ENCODE results near the gene HOXB1. TPM values are rescaled to one million over a fixed set of nuclear protein-coding genes. Genes with fewer than 3 reads are reported as not detected.
A peak's percentile ranks its signal among the peaks of the same experiment; 100 is the strongest.

Gene HOXB1
- total and polyA plus RNA-seq, 7 experiments from 2014 or later: not detected

DNA sequence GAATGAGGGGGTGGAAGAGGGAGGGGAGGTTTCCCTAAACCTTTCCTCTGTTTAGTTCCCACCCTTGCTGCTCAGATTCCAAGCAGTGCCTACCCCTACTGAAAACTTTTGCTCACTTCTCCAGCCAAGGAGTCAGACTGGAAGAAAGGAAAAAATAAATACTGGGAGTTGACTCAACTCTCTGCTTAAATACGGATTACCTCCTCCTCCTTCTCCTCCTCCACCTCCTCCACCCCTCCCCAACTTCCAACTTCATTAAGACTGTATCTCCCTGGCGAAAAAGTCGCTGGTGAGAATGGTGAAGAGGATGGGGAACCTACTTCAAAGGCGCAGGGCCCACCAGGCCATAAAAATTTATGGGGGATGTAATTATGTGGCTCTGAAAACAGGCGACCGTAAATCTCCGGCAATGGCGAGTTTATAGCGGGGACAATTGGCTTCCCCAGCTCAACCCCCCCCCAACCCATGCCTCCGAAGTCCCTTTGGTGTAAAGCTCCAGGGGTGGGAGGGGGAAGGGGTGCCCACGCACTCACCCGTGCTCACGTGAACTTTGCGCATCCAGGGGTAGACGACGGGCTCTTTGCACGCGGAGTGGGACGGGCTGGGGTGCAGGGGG, 46.6 kb upstream of the HOXB1 start:
- H3K27me3 Mint-ChIP-seq: peaks cover 38 to 64% (median 43%) of the 10 kb centered on the region in 5 donors

GRCh38 chr17:48576479-48577309, 45.9 kb upstream of the HOXB1 start:
- peaks cover 12 to 54% (median 42%) of the 10 kb centered on the region in 7 donors for H3K4me1 Mint-ChIP-seq
- Histone ChIP-seq H3K4me3 (ENCODE audit: low read length) (no peak overlapping the region), H3K9me3 (ENCODE audit: control insufficient read depth in 2 of 3, low read length in 3 of 3) (no peaks in the 10 kb centered on the region), H3K4me1 (ENCODE audit: control insufficient read depth in 2 of 2, insufficient read depth in 2 of 2, low read length in 2 of 2) (peaks cover 15 to 16% of the 10 kb centered on the region in 2 donors), H3K27ac (ENCODE audit: low read depth, low read length) (no peak overlapping the region), H3K36me3 (ENCODE audit: control insufficient read depth in 2 of 3, insufficient read depth in 3 of 3, low read length in 3 of 3) (no peaks in the 10 kb centered on the region), H3K27me3 (ENCODE audit: control insufficient read depth in 2 of 2, insufficient read depth in 2 of 2, low read length in 2 of 2) (peaks cover 6 to 31% of the 10 kb centered on the region in 2 donors)
- intact Hi-C loops (cut with micrococcal nuclease): loop anchor here in 1 of 2 donors (5.0 kb wide), 1 partner anchor 64 kb away; no protein-coding TSS in a partner anchor
- peaks cover 0 to 15% (median 0%) of the 10 kb centered on the region in 5 donors for H3K36me3 Mint-ChIP-seq
- H3K9me3 Mint-ChIP-seq: peaks cover 0 to 4% (median 0%) of the 10 kb centered on the region in 11 donors
- peaks cover 32 to 59% (median 38%) of the 10 kb centered on the region in 5 donors for H3K27me3 Mint-ChIP-seq
- peak overlapping the region; percentile 80 to 93 (median 86) for H3K4me3 Mint-ChIP-seq
- POLR2A ChIA-PET: interaction anchor here (0.7 kb wide), 1 partner anchor 22 kb away, joined by 3 read pairs; no protein-coding TSS in a partner anchor
- no peak for ATAC-seq
- no peak for DNase-seq
- CTCF ChIA-PET: no interaction called here
- H3K27ac Mint-ChIP-seq: peak overlapping the region in 2 of 9 donors; percentile 68 to 84

More for the DNA sequence above, 46.6 kb upstream of the HOXB1 start:
- peak overlapping the region; percentile 80 to 93 (median 86) for H3K4me3 Mint-ChIP-seq
- peaks cover 6 to 36% of the 10 kb centered on the region in 2 donors for H3K27me3 ChIP-seq (ENCODE audit: control insufficient read depth in 2 of 2, insufficient read depth in 2 of 2, low read length in 2 of 2)
- H3K4me3 ChIP-seq (ENCODE audit: low read length): peak overlapping the region; percentile 46
- peaks cover 0 to 4% (median 0%) of the 10 kb centered on the region in 11 donors for H3K9me3 Mint-ChIP-seq
- peaks cover 15 to 24% of the 10 kb centered on the region in 2 donors for H3K4me1 ChIP-seq (ENCODE audit: control insufficient read depth in 2 of 2, insufficient read depth in 2 of 2, low read length in 2 of 2)
- H3K4me1 Mint-ChIP-seq: peaks cover 12 to 56% (median 47%) of the 10 kb centered on the region in 7 donors
- ATAC-seq: peak; percentile 37
- no peaks in the 10 kb centered on the region for H3K36me3 ChIP-seq (ENCODE audit: control insufficient read depth in 2 of 3, insufficient read depth in 3 of 3, low read length in 3 of 3)
- DNase-seq: no peak
- peaks cover 0 to 13% (median 0%) of the 10 kb centered on the region in 5 donors for H3K36me3 Mint-ChIP-seq
- no peaks in the 10 kb centered on the region for H3K9me3 ChIP-seq (ENCODE audit: control insufficient read depth in 2 of 3, low read length in 3 of 3)
- intact Hi-C loops (cut with micrococcal nuclease): loop anchor here in 1 of 2 donors (5.0 kb wide), 1 partner anchor 65 kb away; no protein-coding TSS in a partner anchor
- H3K27ac ChIP-seq (ENCODE audit: low read depth, low read length): no peak overlapping the region
- peak overlapping the region in 4 of 9 donors; percentile 21 to 73 (median 36) for H3K27ac Mint-ChIP-seq
- CTCF ChIA-PET: no interaction called here
- POLR2A ChIA-PET: interaction anchor here (2.1 kb wide), 1 partner anchor 16 kb away, joined by 6 read pairs; the partner anchor contains the start of gene HOXB5

DNA sequence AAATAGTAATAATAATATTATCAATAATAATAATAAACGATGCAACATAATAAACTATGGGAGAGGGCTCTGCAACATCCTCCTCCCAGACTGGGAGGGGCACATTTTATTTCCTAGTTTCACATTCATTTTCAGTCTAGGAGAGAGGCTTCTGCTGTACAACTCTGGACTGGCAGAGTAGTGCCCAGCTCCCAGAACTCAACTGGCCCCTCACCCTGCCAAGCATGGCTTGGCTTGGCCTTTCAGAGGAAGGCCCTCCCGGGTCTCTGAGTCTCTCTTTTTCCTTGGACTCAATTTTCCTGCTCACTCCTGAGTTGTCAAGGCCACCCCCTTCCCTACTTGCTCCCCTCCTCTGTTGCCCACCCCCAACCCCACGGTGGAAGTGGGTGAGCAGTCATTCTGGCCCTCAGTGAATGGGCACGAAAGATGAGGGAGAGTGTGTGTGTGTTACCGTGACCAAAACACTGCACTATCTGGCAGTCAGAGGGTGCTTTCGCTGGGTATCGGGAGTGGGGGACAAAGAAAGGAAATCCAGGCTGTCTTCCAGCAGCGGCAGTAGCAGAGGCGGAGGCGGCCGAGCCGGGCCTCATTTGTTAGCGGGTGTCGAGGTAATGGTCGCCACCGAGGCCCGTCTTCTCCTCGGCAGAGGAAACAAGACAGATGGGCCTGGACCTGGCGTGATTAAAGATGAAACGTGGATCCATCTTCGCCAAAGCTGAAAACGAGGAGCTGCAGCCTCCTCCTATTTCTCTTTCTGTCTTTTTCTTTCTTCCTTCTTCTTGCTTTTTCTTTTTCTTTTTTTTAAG, 45.1 kb upstream of the HOXB1 start:
- CTCF ChIA-PET: no interaction called here
- peaks cover 15 to 16% of the 10 kb centered on the region in 2 donors for H3K4me1 ChIP-seq (ENCODE audit: control insufficient read depth in 2 of 2, insufficient read depth in 2 of 2, low read length in 2 of 2)
- H3K36me3 ChIP-seq (ENCODE audit: control insufficient read depth in 2 of 3, insufficient read depth in 3 of 3, low read length in 3 of 3): no peaks in the 10 kb centered on the region
- no peak overlapping the region for H3K27ac ChIP-seq (ENCODE audit: low read depth, low read length)
- no peak overlapping the region for H3K4me3 ChIP-seq (ENCODE audit: low read length)
- Mint-ChIP-seq H3K36me3 (peaks cover 0 to 19% (median 0%) of the 10 kb centered on the region in 5 donors), H3K27ac (peak overlapping the region in 2 of 9 donors; percentile 14 to 29), H3K4me3 (peak overlapping the region in 7 of 10 donors; percentile 14 to 73 (median 41)), H3K9me3 (peaks cover 0 to 4% (median 0%) of the 10 kb centered on the region in 11 donors), H3K4me1 (peaks cover 12 to 48% (median 34%) of the 10 kb centered on the region in 7 donors), H3K27me3 (peaks cover 24 to 51% (median 33%) of the 10 kb centered on the region in 5 donors)
- no peaks in the 10 kb centered on the region for H3K9me3 ChIP-seq (ENCODE audit: control insufficient read depth in 2 of 3, low read length in 3 of 3)
- DNase-seq: no peak
- no peak for ATAC-seq
- intact Hi-C loops (cut with micrococcal nuclease): loop anchor here in 1 of 2 donors (5.0 kb wide), 1 partner anchor 64 kb away; no protein-coding TSS in a partner anchor
- POLR2A ChIA-PET: interaction anchor here (0.7 kb wide), 1 partner anchor 21 kb away, joined by 3 read pairs; no protein-coding TSS in a partner anchor
- H3K27me3 ChIP-seq (ENCODE audit: control insufficient read depth in 2 of 2, insufficient read depth in 2 of 2, low read length in 2 of 2): peaks cover 6 to 23% of the 10 kb centered on the region in 2 donors

DNA sequence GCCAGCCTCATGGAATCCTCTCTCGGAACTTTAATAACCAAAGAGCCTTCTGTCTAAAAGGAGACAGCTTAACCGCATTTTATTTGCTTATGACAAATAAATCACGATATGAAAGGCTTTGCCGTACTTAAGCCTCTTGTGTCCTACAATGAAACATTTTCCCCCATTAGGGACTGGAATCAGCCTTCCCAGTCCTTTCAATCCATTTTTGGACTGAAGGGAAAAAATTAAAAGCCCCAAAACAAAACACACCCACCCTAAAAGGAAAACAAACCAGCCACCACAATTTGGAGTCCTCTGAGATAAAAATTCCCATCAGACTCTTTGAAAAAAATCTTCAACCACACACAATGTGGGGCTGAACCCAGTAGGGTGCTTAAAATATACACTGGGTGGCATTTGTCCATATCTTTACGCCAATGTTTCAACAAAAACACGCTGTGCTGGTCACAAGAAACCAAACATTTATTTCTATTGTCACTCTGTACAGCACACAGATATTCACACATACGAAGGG, 44.3 kb upstream of the HOXB1 start:
- no peaks in the 10 kb centered on the region for H3K9me3 ChIP-seq (ENCODE audit: control insufficient read depth in 2 of 3, low read length in 3 of 3)
- no peak overlapping the region for H3K27ac ChIP-seq (ENCODE audit: low read depth, low read length)
- H3K36me3 ChIP-seq (ENCODE audit: control insufficient read depth in 2 of 3, insufficient read depth in 3 of 3, low read length in 3 of 3): no peaks in the 10 kb centered on the region
- Mint-ChIP-seq H3K4me1 (peaks cover 12 to 41% (median 30%) of the 10 kb centered on the region in 7 donors), H3K27me3 (peaks cover 16 to 46% (median 28%) of the 10 kb centered on the region in 5 donors), H3K36me3 (peaks cover 0 to 19% (median 0%) of the 10 kb centered on the region in 5 donors), H3K4me3 (no peak overlapping the region), H3K27ac (no peak overlapping the region), H3K9me3 (peaks cover 0 to 3% (median 0%) of the 10 kb centered on the region in 11 donors)
- CTCF ChIA-PET: interaction anchor here (1.2 kb wide), 1 partner anchor 8 kb away, joined by 3 read pairs; no protein-coding TSS in a partner anchor
- POLR2A ChIA-PET: interaction anchor here (0.7 to 1.2 kb wide), 3 partner anchors 14 to 34 kb away, joined by 3 to 5 read pairs (median 4); no protein-coding TSS in a partner anchor
- no peak overlapping the region for H3K4me3 ChIP-seq (ENCODE audit: low read length)
- DNase-seq (no peak), ATAC-seq (no peak)
- peaks cover 15 to 16% of the 10 kb centered on the region in 2 donors for H3K4me1 ChIP-seq (ENCODE audit: control insufficient read depth in 2 of 2, insufficient read depth in 2 of 2, low read length in 2 of 2)
- intact Hi-C loops (cut with micrococcal nuclease): loop anchor here in 1 of 2 donors (5.0 kb wide), 1 partner anchor 63 kb away; no protein-coding TSS in a partner anchor
- H3K27me3 ChIP-seq (ENCODE audit: control insufficient read depth in 2 of 2, insufficient read depth in 2 of 2, low read length in 2 of 2): peaks cover under 1 to 16% of the 10 kb centered on the region in 2 donors

DNA sequence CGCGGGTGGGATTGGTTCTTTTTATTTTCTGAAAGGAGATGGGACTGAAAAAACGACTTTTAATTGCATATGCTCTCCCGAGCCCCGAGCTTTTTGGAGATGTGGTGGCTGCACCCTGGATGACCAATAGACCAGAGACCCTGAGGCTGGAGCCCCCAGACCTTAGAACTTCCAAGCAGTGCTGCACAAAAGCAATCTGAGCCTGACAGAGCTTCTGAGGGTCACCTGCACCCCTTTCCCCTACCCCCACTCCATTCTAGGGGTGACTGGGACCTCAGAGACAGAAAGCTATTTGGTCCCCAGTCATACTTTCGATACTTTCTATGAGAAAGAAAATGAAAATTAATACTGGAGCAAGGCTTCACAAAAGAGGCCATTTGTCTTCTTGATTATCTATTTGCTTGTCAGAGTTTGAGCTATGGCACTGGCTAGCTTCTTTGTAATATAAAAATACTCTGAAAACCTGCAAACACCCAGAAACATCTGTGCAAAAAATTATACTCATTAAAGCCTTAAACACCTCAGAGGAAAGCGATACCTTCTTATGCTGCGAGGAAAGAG, 43.8 kb upstream of the HOXB1 start:
- ChIA-PET CTCF (interaction anchor here (1.2 kb wide), 1 partner anchor 9 kb away, joined by 3 read pairs; no protein-coding TSS in a partner anchor), POLR2A (interaction anchor here (0.7 to 1.2 kb wide), 3 partner anchors 14 to 33 kb away, joined by 3 to 5 read pairs (median 4); no protein-coding TSS in a partner anchor)
- Histone ChIP-seq H3K36me3 (ENCODE audit: control insufficient read depth in 2 of 3, insufficient read depth in 3 of 3, low read length in 3 of 3) (no peaks in the 10 kb centered on the region), H3K27ac (ENCODE audit: low read depth, low read length) (no peak overlapping the region), H3K4me3 (ENCODE audit: low read length) (no peak overlapping the region), H3K4me1 (ENCODE audit: control insufficient read depth in 2 of 2, insufficient read depth in 2 of 2, low read length in 2 of 2) (peaks cover 15 to 16% of the 10 kb centered on the region in 2 donors), H3K27me3 (ENCODE audit: control insufficient read depth in 2 of 2, insufficient read depth in 2 of 2, low read length in 2 of 2) (peaks cover 0 to 11% of the 10 kb centered on the region in 2 donors), H3K9me3 (ENCODE audit: control insufficient read depth in 2 of 3, low read length in 3 of 3) (no peaks in the 10 kb centered on the region)
- Mint-ChIP-seq H3K9me3 (peaks cover 0 to 1% (median 0%) of the 10 kb centered on the region in 11 donors), H3K27ac (no peak overlapping the region), H3K36me3 (peaks cover 0 to 16% (median 0%) of the 10 kb centered on the region in 5 donors), H3K4me1 (peaks cover 11 to 37% (median 25%) of the 10 kb centered on the region in 7 donors), H3K27me3 (peaks cover 11 to 46% (median 27%) of the 10 kb centered on the region in 5 donors), H3K4me3 (peak overlapping the region in 1 of 10 donors; percentile 1)
- ATAC-seq: no peak
- no peak for DNase-seq
- intact Hi-C loops (cut with micrococcal nuclease): loop anchor here in 1 of 2 donors (5.0 kb wide), 1 partner anchor 62 kb away; no protein-coding TSS in a partner anchor

Measured in naive thymus-derived CD4-positive, alpha-beta T cell (primary cell).